ENCODE results near the gene SLC38A4.

SLC38A4 gene

GRCh38 chr12:46771268-46771827 is 54.4 kb downstream of the SLC38A4 start:
- H3K4me3 ChIP-seq (ENCODE audit: low read length): no peak overlapping the region
- DNase-seq (ENCODE audit: low read depth): no peak

GRCh38 chr12:46770501-46771183 is 55.2 kb downstream of the SLC38A4 start:
- H3K4me3 ChIP-seq (ENCODE audit: low read length): no peak overlapping the region
- DNase-seq (ENCODE audit: low read depth): peak; percentile 33
- TF ChIP-seq CTCF (conservative IDR thresholded peaks at IDR 0.05; ENCODE audit: low read depth, low read length): no peak

More at GRCh38 chr12:46771268-46771827, 54.4 kb downstream of the SLC38A4 start:
- TF ChIP-seq CTCF (conservative IDR thresholded peaks at IDR 0.05; ENCODE audit: low read depth, low read length): no peak

- no peak overlapping the region for H3K4me3 ChIP-seq (ENCODE audit: low read length)
- DNase-seq (ENCODE audit: low read depth): no peak
- TF ChIP-seq CTCF (conservative IDR thresholded peaks at IDR 0.05; ENCODE audit: low read depth, low read length): no peak
These were observed 61.8 kb downstream of the SLC38A4 start for GRCh38 chr12:46764005-46764404.

- no peak for DNase-seq (ENCODE audit: low read depth)
- no peak for TF ChIP-seq CTCF (conservative IDR thresholded peaks at IDR 0.05; ENCODE audit: low read depth, low read length)
- no peak overlapping the region for H3K4me3 ChIP-seq (ENCODE audit: low read length)
These were observed 62.6 kb downstream of the SLC38A4 start for GRCh38 chr12:46763230-46763629.

- no peak for DNase-seq (ENCODE audit: low read depth)
- no peak overlapping the region for H3K4me3 ChIP-seq (ENCODE audit: low read length)
- no peak for TF ChIP-seq CTCF (conservative IDR thresholded peaks at IDR 0.05; ENCODE audit: low read depth, low read length)
These were observed 71.2 kb downstream of the SLC38A4 start for GRCh38 chr12:46754550-46754949.

- TF ChIP-seq CTCF (conservative IDR thresholded peaks at IDR 0.05; ENCODE audit: low read depth, low read length): no peak
- no peak overlapping the region for H3K4me3 ChIP-seq (ENCODE audit: low read length)
- DNase-seq (ENCODE audit: low read depth): no peak
These were observed 73.4 kb downstream of the SLC38A4 start for GRCh38 chr12:46752396-46752795.

- H3K4me3 ChIP-seq (ENCODE audit: low read length): no peak overlapping the region
- no peak for TF ChIP-seq CTCF (conservative IDR thresholded peaks at IDR 0.05; ENCODE audit: low read depth, low read length)
- DNase-seq (ENCODE audit: low read depth): no peak
These were observed 74.6 kb downstream of the SLC38A4 start for GRCh38 chr12:46751173-46751572.

Data from retinal pigment epithelial cell (primary cell).